BE2C (cell line): ENCODE measurements around the gene CALCOCO2.

ENCODE experiments used
- DNase-seq: peaks from one replicate; pipeline ENCODE4 v3.0.0-alpha.2; 2020
- H3K27me3 ChIP-seq: fragments of 250-450 bp; sonication (Bioruptor Pico); 2 replicates; pipeline ENCODE4 v1.5.1; 2020; ENCODE audit warnings: mild to moderate bottlenecking
- H3K36me3 ChIP-seq: fragments of 250-450 bp; sonication (Bioruptor Pico); 2 replicates; pipeline ENCODE4 v1.5.1; 2020; ENCODE audit warnings: mild to moderate bottlenecking
- H3K4me1 ChIP-seq: fragments of 250-450 bp; sonication (Bioruptor Pico); 2 replicates; pipeline ENCODE4 v1.5.1; 2020
- H3K4me3 ChIP-seq: 2 replicates; pipeline ENCODE4 v1.5.1; 2011; ENCODE audit warnings: low read depth, low read length
- H3K9me3 ChIP-seq: fragments of 250-450 bp; sonication (Bioruptor Pico); 2 replicates; pipeline ENCODE4 v1.5.1; 2020
- CTCF ChIP-seq: IDR thresholded peaks from 2 replicates; pipeline ENCODE4 v1.5.1; 2012; ENCODE audit warnings: mild to moderate bottlenecking, low read depth, low read length

CALCOCO2 gene

DNA sequence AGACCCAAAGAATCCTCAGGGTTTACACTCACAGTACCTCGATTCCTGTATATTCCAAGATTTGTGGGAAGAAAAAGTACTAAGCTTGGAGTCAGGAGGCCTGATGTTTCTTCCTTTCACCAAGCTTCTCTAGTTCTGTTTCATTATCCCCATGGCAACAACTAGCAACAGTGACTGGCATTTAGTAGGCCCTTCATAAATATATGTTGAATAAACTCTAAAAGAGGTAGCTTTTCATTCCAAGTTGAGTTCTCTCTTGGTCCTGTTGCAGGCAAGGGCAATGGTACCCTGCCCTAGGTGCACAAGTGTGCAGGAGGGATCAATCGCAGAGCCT lies 76.8 kb downstream of the CALCOCO2 start:
- H3K9me3 ChIP-seq, result no peaks in the 10 kb centered on the region
- peaks cover 20% of the 10 kb centered on the region for H3K36me3 ChIP-seq
- H3K27me3 ChIP-seq, result no peaks in the 10 kb centered on the region
- no peak for DNase-seq
- H3K4me3 ChIP-seq, result peak overlapping the region; percentile 72
- TF ChIP-seq CTCF, result no peak
- peaks cover 5% of the 10 kb centered on the region for H3K4me1 ChIP-seq

- DNase-seq, result peak; percentile 94
- no peaks in the 10 kb centered on the region for H3K27me3 ChIP-seq
- peak within 1 kb of the TSS; percentile 72 for H3K4me3 ChIP-seq
- H3K36me3 ChIP-seq, result peaks cover 26% of the 10 kb centered on the region
- 0 out of 2 replicates have a peak, but pooled peaks have one; percentile 9 for TF ChIP-seq CTCF
- no peaks in the 10 kb centered on the region for H3K9me3 ChIP-seq
- H3K4me1 ChIP-seq, result peaks cover 5% of the 10 kb centered on the region
Measured at GRCh38 chr17:48908047-48908843, 77.4 kb downstream of the CALCOCO2 start, which contains the start of gene UBE2Z. TSS of gene UBE2Z (plus strand) at chr17:48908407. CDS start at chr17:48908504, 97 bp downstream.

- no peaks in the 10 kb centered on the region for H3K9me3 ChIP-seq
- no peaks in the 10 kb centered on the region for H3K27me3 ChIP-seq
- H3K4me1 ChIP-seq, result peaks cover 5% of the 10 kb centered on the region
- no peak for TF ChIP-seq CTCF
- peaks cover 32% of the 10 kb centered on the region for H3K36me3 ChIP-seq
- peak; percentile 97 for DNase-seq
- peak overlapping the region; percentile 72 for H3K4me3 ChIP-seq
Measured at GRCh38 chr17:48908853-48909394, 78.1 kb downstream of the CALCOCO2 start.

- no peaks in the 10 kb centered on the region for H3K27me3 ChIP-seq
- TF ChIP-seq CTCF, result no peak
- no peaks in the 10 kb centered on the region for H3K9me3 ChIP-seq
- no peak for DNase-seq
- peaks cover 40% of the 10 kb centered on the region for H3K36me3 ChIP-seq
- H3K4me1 ChIP-seq, result peaks cover 5% of the 10 kb centered on the region
- H3K4me3 ChIP-seq, result peak overlapping the region; percentile 72
Measured at GRCh38 chr17:48909783-48910182, 78.9 kb downstream of the CALCOCO2 start.

- Histone ChIP-seq H3K36me3 (peaks cover 43% of the 10 kb centered on the region), H3K4me1 (peaks cover 5% of the 10 kb centered on the region), H3K27me3 (no peaks in the 10 kb centered on the region), H3K9me3 (no peaks in the 10 kb centered on the region), H3K4me3 (no peak overlapping the region; the same call in 1 of the 2 replicates)
- no peak for TF ChIP-seq CTCF
- DNase-seq, result no peak
Measured at GRCh38 chr17:48910370-48910769, 79.5 kb downstream of the CALCOCO2 start.

DNA sequence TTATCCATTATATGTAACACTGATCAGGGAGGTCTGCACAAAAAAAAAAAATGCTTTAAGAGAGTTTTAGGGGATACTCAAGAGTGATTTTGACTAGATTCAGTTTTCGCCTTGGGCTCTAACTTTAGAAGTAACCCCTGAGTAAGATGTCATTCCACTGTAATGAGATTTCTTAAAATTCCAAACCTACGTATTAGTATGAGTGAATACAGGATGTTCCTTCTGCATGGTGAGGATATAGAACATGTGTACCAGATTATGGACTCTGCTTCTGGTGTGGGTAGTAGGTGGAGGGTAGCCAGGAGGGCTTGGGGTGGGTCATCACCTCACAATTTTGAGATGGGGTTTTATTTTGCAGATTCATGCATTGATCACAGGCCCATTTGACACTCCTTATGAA lies 81.6 kb downstream of the CALCOCO2 start:
- peaks cover 61% of the 10 kb centered on the region for H3K36me3 ChIP-seq
- H3K4me3 ChIP-seq, result no peak overlapping the region
- H3K27me3 ChIP-seq, result no peaks in the 10 kb centered on the region
- H3K9me3 ChIP-seq, result no peaks in the 10 kb centered on the region
- peaks cover 5% of the 10 kb centered on the region for H3K4me1 ChIP-seq
- no peak for DNase-seq
- no peak for TF ChIP-seq CTCF
